ENCODE results near the gene SFTPA2.
"Not testable (repeated sequence)": the region's sequence is repeated elsewhere in the genome, so short reads cannot be mapped to it uniquely, and the experiment has no call there.

The SFTPA2 gene

GRCh38 chr10:79516532-79517205, 43.5 kb downstream of the SFTPA2 start:
- not testable (repeated sequence) for DNase-seq (ENCODE audit: extremely low read depth in 1 of 2, low read depth in 1 of 2)

GRCh38 chr10:79511891-79512583, 48.2 kb downstream of the SFTPA2 start, which contains the start of gene EIF5AL1:
EIF5AL1 (plus strand) TSS chr10:79512533; CDS start chr10:79512650, 117 bp downstream.
- not testable (repeated sequence) for DNase-seq (ENCODE audit: extremely low read depth in 1 of 2, low read depth in 1 of 2)

- not testable (repeated sequence) for DNase-seq (ENCODE audit: extremely low read depth in 1 of 2, low read depth in 1 of 2)
Observed at GRCh38 chr10:79509934-79510508, 50.2 kb downstream of the SFTPA2 start.

- DNase-seq (ENCODE audit: extremely low read depth in 1 of 2, low read depth in 1 of 2) = not testable (repeated sequence)
Observed at GRCh38 chr10:79509306-79509933, 50.8 kb downstream of the SFTPA2 start.

GRCh38 chr10:79508245-79508644, 52.0 kb downstream of the SFTPA2 start:
- not testable (repeated sequence) for DNase-seq (ENCODE audit: extremely low read depth in 1 of 2, low read depth in 1 of 2)

- no peak for DNase-seq (ENCODE audit: extremely low read depth in 1 of 2, low read depth in 1 of 2)
Observed at GRCh38 chr10:79507440-79508167, 52.6 kb downstream of the SFTPA2 start.

Measured in activated CD8-positive, alpha-beta memory T cell treated with anti-CD3 and anti-CD28 coated beads for 1 hour (primary cell).